Measurements from ENCODE around the gene ZNF787. TPM values are rescaled to one million over a fixed set of nuclear protein-coding genes. Genes with fewer than 3 reads are reported as not detected.

The ZNF787 gene
- total RNA-seq, 1 donor from 2014 or later = 32.4 TPM

DNA sequence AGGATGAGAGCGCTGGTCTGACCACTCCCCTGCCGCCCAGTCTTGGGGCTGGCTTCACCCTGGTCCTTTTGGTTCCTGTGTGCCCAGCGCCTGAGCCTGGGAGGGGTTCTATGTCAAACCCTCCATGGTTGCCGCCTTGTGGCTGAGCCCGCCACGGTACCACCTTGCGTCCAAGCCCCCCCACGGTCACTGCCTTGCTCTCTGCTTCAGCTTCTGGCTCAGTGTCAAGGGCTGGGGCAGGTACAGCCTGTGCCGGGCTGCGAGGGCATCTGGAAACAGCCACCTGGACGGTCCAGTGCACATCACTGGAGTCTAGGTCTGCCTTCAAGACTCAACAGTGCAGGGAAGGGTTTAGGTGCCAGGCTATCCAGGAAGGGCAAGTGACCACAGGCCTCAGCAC lies 40.4 kb upstream of the ZNF787 start:
- ATAC-seq (no peak), DNase-seq (no peak)
- Histone ChIP-seq H3K27me3 (ENCODE audit: low read depth) (no peaks in the 10 kb centered on the region), H3K36me3 (peaks cover 38% of the 10 kb centered on the region), H3K27ac (no peak overlapping the region), H3K4me1 (peaks cover 5% of the 10 kb centered on the region), H3K9me3 (no peaks in the 10 kb centered on the region), H3K4me3 (no peak overlapping the region)
- intact Hi-C loops (cut with DNase I) = no loop called here
- TF ChIP-seq, protein P1, sequence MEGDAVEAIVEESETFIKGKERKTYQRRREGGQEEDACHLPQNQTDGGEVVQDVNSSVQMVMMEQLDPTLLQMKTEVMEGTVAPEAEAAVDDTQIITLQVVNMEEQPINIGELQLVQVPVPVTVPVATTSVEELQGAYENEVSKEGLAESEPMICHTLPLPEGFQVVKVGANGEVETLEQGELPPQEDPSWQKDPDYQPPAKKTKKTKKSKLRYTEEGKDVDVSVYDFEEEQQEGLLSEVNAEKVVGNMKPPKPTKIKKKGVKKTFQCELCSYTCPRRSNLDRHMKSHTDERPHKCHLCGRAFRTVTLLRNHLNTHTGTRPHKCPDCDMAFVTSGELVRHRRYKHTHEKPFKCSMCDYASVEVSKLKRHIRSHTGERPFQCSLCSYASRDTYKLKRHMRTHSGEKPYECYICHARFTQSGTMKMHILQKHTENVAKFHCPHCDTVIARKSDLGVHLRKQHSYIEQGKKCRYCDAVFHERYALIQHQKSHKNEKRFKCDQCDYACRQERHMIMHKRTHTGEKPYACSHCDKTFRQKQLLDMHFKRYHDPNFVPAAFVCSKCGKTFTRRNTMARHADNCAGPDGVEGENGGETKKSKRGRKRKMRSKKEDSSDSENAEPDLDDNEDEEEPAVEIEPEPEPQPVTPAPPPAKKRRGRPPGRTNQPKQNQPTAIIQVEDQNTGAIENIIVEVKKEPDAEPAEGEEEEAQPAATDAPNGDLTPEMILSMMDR (IDR thresholded peaks at IDR 0.05) = no peak

DNA sequence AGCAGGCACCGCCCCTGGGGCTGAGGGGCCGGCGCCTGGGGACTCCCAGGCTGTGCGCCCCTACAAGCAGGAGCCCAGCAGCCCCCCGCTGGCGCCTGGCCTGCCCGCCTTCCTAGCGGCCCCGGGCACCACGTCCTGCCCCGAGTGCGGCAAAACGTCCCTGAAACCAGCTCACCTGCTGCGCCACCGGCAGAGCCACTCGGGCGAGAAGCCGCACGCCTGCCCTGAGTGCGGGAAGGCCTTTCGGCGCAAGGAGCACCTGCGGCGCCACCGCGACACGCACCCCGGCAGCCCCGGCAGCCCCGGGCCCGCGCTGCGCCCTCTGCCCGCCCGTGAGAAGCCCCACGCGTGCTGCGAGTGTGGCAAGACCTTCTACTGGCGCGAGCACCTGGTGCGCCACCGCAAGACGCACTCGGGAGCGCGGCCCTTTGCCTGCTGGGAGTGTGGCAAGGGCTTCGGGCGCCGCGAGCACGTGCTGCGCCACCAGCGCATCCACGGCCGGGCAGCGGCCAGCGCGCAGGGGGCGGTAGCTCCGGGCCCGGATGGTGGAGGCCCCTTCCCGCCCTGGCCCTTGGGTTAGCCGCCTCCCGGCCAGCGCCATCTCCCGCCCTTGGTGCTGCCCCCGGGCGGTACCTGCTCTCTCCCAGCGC lies 38.7 kb upstream of the ZNF787 start:
- ATAC-seq = no peak
- Histone ChIP-seq H3K27me3 (ENCODE audit: low read depth) (no peaks in the 10 kb centered on the region), H3K36me3 (peaks cover 54% of the 10 kb centered on the region), H3K4me1 (peaks cover 5% of the 10 kb centered on the region), H3K4me3 (no peak overlapping the region), H3K9me3 (no peaks in the 10 kb centered on the region), H3K27ac (no peak overlapping the region)
- DNase-seq = no peak
- TF ChIP-seq, protein P1 (IDR thresholded peaks at IDR 0.05) = no peak
- intact Hi-C loops (cut with DNase I) = no loop called here

DNA sequence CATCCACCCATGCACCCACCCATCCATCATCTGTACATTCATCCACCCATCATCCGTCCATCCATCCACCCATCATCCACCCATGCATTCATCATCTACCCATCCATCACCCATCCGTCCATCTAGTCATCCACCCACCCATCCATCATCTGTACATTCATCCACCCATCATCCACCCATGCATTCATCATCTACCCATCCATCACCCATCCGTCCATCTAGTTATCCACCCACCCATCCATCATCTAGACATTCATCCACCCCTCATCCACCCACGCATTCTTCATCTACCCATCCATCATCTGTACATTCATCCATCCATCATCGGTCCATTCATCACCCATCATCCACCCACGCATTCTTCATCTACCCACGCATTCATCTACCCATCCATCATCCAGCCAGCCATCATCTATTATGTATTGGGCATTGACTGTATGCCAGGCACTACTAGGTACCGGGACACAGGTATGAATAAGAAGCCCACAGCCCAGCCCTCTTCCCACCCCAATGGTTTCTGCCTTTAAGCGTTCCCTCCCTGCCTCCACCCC lies 38.0 kb upstream of the ZNF787 start:
- Histone ChIP-seq H3K9me3 (no peaks in the 10 kb centered on the region), H3K27ac (no peak overlapping the region), H3K27me3 (ENCODE audit: low read depth) (no peaks in the 10 kb centered on the region), H3K36me3 (peaks cover 57% of the 10 kb centered on the region), H3K4me3 (no peak overlapping the region), H3K4me1 (peaks cover 5% of the 10 kb centered on the region)
- ATAC-seq = no peak
- DNase-seq = no peak
- TF ChIP-seq, protein P1 (IDR thresholded peaks at IDR 0.05) = no peak
- intact Hi-C loops (cut with DNase I) = no loop called here

DNA sequence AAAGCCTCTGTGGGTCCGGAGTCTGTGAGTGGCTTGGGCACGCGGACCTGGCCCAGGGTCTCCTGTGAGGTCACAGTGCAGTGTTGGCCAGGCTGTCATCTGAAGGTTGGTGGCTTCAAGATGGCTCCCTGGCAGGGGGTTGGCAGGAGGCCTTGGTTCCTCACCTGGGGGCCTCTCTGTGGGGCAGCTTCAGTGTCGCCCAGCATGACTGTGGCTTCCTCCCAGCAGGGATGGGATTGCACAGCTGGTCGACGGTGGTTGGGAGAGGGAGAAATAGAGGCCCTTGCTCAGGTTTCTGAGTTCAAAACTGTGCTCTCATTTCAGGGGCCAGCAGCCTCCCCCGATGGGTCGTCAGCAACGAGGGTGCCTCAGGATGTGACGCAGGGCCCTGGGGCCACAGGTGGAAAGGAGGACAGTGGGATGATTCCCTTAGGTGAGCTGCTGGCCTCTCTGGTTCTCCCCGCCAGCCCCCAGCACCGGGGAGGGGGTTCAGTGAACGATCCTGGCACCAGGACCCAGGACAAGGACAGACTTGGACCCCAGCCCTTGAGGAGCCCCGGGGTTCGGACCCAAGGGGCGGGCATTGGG lies 37.2 kb upstream of the ZNF787 start:
- ATAC-seq = no peak
- Histone ChIP-seq H3K4me3 (no peak overlapping the region), H3K4me1 (peaks cover 5% of the 10 kb centered on the region), H3K27ac (no peak overlapping the region), H3K36me3 (peaks cover 57% of the 10 kb centered on the region), H3K9me3 (no peaks in the 10 kb centered on the region), H3K27me3 (ENCODE audit: low read depth) (no peaks in the 10 kb centered on the region)
- intact Hi-C loops (cut with DNase I) = no loop called here
- TF ChIP-seq, protein P1 (IDR thresholded peaks at IDR 0.05) = no peak
- DNase-seq = no peak

DNA sequence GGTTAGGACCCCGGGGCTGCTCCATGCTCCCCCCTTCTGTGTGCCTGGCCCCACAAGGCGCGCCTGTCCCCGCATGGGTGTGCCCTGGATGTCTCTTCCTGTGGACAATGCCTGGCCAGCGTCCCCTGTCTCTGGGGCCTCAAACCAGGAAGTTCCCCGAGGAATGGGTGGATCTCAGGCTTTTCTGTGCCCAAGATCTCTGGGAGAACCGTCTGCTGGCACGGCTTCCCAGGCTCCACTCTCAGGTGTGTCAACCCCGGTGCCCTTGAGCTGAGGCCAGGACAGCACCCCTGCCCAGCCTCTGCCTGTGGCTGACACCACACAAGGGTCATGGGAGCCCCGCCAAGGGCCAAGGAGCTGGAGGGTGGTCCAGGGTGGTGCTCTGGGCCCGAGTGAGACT lies 35.7 kb upstream of the ZNF787 start:
- intact Hi-C loops (cut with DNase I) = no loop called here
- no peak for ATAC-seq

More for the DNA sequence above, 35.7 kb upstream of the ZNF787 start:
- H3K27ac ChIP-seq = peak overlapping the region; percentile 69
- peaks cover 9% of the 10 kb centered on the region for H3K4me1 ChIP-seq
- H3K9me3 ChIP-seq = no peaks in the 10 kb centered on the region
- H3K36me3 ChIP-seq = peaks cover 57% of the 10 kb centered on the region
- DNase-seq = no peak
- no peak overlapping the region for H3K4me3 ChIP-seq
- TF ChIP-seq, protein P1 (IDR thresholded peaks at IDR 0.05) = no peak
- no peaks in the 10 kb centered on the region for H3K27me3 ChIP-seq (ENCODE audit: low read depth)

Data from lower lobe of right lung (tissue), 2 donors.